ENCODE measurements around the gene ENOX1. TPM values are rescaled to one million over a fixed set of nuclear protein-coding genes. Genes with fewer than 3 reads are reported as not detected.

ENOX1 gene
- total and polyA plus RNA-seq, 2 of the 8 experiments (the other 6 are each of a cell fraction or from before 2014, with no cell fraction given): 0.23 to 0.37 TPM

DNA sequence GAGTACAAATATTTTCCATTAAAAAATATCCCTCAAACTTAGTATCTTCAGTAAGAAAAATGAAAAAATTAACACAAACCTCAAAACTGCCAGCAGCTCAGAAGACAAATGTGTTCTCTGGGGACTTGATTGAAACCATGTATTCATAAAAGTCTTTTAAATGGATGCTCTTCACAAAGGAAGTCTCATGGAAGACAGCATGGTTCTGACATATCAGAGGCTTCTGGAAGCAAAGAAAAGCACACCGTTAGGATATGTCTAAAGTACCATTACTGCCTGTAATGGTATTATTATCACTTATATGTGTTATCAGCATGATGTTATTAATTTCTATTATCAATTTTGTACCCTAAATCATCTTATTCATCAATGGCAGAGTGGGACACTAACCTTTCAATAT, 302.8 kb downstream of the ENOX1 start:
- H2AK5ac ChIP-seq (ENCODE audit: low read depth, low read length): no peak overlapping the region
- no peak overlapping the region for H2BK120ac ChIP-seq (replicated peaks; ENCODE audit: low read depth, low read length)
- FAIRE-seq (no peak), DNase-seq (ENCODE audit: low read depth in 1 of 2, low spot score in 2 of 2) (no peak)
- WGBS, 2 experiments (ENCODE audit: extremely low coverage in 1 of 2, insufficient coverage in 1 of 2, insufficient read length in 1 of 2, insufficient replicate concordance in 2 of 2, low coverage in 1 of 2, low lambda C conversion rate in 2 of 2, missing lambda C conversion rate in 1 of 2): 88% methylated on average over 1 of the region's 1 CpG; no CpG with 5 or more reads in 1 of the 2 experiments
- H3K56ac ChIP-seq (replicated peaks; ENCODE audit: insufficient read length, low read depth, low read length): no peak overlapping the region
- no peak overlapping the region for H3K4me3 ChIP-seq (ENCODE audit: extremely low read depth in 1 of 4, insufficient read depth in 2 of 4, low read depth in 3 of 4, low read length in 4 of 4)
- no peaks in the 10 kb centered on the region for H3K9me3 ChIP-seq (ENCODE audit: insufficient read depth in 2 of 2, low read depth in 1 of 2, low read length in 1 of 2)
- H3K4me2 ChIP-seq (ENCODE audit: insufficient read depth in 1 of 2, low read depth in 2 of 2, low read length in 2 of 2): no peak overlapping the region
- no peak overlapping the region for H3K14ac ChIP-seq (ENCODE audit: insufficient read length)
- H3K36me3 ChIP-seq (ENCODE audit: control insufficient read depth in 2 of 4, insufficient read depth in 4 of 4, low read length in 3 of 4): no peaks in the 10 kb centered on the region
- no peak overlapping the region for H3K27ac ChIP-seq (ENCODE audit: low read depth, low read length)
- no peak overlapping the region for H4K8ac ChIP-seq (ENCODE audit: extremely low read depth, insufficient read depth, low read length)
- H4K5ac ChIP-seq (ENCODE audit: insufficient read length, low read depth, low read length): no peak overlapping the region
- H3K23ac ChIP-seq (ENCODE audit: insufficient read length): no peak overlapping the region
- H3K9ac ChIP-seq (replicated peaks in 1 of 4; ENCODE audit: extremely low read depth in 1 of 4, low read depth in 3 of 4, low read length in 3 of 4): no peak overlapping the region
- no peaks in the 10 kb centered on the region for H3K79me1 ChIP-seq (ENCODE audit: low read depth, low read length)
- H3K27me3 ChIP-seq (replicated peaks in 1 of 4; ENCODE audit: control insufficient read depth in 3 of 4, extremely low read depth in 1 of 4, insufficient read depth in 3 of 4, low read length in 3 of 4): no peaks in the 10 kb centered on the region
- H4K91ac ChIP-seq (replicated peaks; ENCODE audit: insufficient read length, low read length): no peak overlapping the region
- POLR2A ChIA-PET (ENCODE audit: partially characterized antibody): no interaction called here
- H3K79me2 ChIP-seq (ENCODE audit: control insufficient read depth in 1 of 2, insufficient read depth in 2 of 2, low read length in 2 of 2): no peaks in the 10 kb centered on the region
- no peaks in the 10 kb centered on the region for H4K20me1 ChIP-seq (replicated peaks in 1 of 2; ENCODE audit: control insufficient read depth in 1 of 2, insufficient read depth in 2 of 2, low read length in 2 of 2)
- H3K18ac ChIP-seq (ENCODE audit: extremely low read depth, low read length): no peak overlapping the region
- H2BK12ac ChIP-seq (ENCODE audit: low read depth, low read length): no peak overlapping the region
- H2BK5ac ChIP-seq (ENCODE audit: low read depth, low read length): no peak overlapping the region
- H2AFZ ChIP-seq (ENCODE audit: low read length): no peak overlapping the region
- H3K4me1 ChIP-seq (replicated peaks in 1 of 4; ENCODE audit: control insufficient read depth in 3 of 4, insufficient read depth in 4 of 4, low read length in 3 of 4): no peaks in the 10 kb centered on the region
- H3K23me2 ChIP-seq (ENCODE audit: low read depth, low read length): no peaks in the 10 kb centered on the region
- CTCF ChIA-PET (ENCODE audit: partially characterized antibody): no interaction called here
- H3K4ac ChIP-seq (replicated peaks; ENCODE audit: insufficient read length, low read depth, low read length): no peak overlapping the region
- no peak overlapping the region for H2BK20ac ChIP-seq (ENCODE audit: low read length)
- H2BK15ac ChIP-seq (ENCODE audit: low read length): no peak overlapping the region
- TF ChIP-seq JUN (IDR thresholded peaks at IDR 0.05; ENCODE audit: low read depth, low read length) (no peak), NRF1 (IDR thresholded peaks at IDR 0.05; ENCODE audit: low read depth, low read length) (no peak), SUZ12 (IDR thresholded peaks at IDR 0.05; ENCODE audit: low read length) (no peak), CTCF (IDR thresholded peaks at IDR 0.05; ENCODE audit: control extremely low read depth in 1 of 3, insufficient read depth in 1 of 3, low read depth in 1 of 3, low read length in 3 of 3) (no peak), POLR2AphosphoS5 (IDR thresholded peaks at IDR 0.05; ENCODE audit: low read depth, low read length) (no peak)

All from H1 (cell line).